ENCODE results near the gene CTNNA1.

The CTNNA1 gene

DNA sequence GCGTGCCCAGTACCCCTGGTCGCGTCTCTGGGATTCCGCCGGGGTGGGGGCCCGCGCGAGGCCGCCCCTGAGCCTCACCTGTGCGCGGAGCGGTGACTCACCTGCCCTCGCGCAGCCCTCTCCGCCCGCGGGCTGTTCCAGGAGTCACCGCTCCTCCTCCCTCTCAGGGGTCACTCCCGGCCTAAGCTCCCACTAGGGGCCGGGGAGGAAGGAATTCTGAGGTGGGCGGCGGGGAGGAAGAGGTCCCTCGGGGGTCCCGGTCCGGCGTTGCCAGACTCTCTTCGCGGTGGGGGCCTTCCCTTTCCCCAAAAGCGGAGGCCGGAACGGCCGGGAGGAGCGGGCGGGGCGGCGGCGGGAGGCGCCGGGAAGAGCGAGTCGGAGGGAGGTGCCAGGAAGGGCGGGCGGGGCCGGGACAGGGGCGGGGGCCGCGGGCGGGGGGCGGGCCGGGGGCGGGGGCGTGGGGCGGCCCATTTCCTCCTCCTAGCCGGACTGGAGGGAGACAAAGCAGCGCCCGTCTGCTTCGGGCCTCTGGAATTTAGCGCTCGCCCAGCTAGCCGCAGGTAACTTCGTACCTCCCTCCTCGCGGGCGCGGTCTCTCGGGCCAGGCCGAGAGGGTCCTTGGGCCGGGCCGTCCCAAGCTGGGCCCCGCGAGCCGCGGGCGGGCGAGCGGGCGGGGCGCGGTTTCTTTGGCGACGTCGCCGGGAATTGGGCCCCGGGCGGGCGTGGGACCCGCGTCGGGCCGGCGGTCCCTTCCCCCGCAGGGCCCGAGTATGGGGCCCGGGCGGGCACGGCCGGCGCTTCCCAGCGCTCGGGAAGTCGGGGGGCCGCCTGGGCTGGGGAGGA, at the start of gene CTNNA1 (continued):
- TF ChIP-seq SP7 (tag by site-specific recombination; IDR thresholded peaks at IDR 0.05) (peak; percentile 90), IKZF3 (tag by site-specific recombination; IDR thresholded peaks at IDR 0.05) (peak; percentile 93), KLF7 (tag by site-specific recombination; IDR thresholded peaks at IDR 0.05; ENCODE audit: borderline replicate concordance) (peak; percentile 97), ZNF76 (tag by site-specific recombination; IDR thresholded peaks at IDR 0.05; ENCODE audit: borderline replicate concordance, low read depth) (peak; percentile 67), ZBTB1 (tag by site-specific recombination; IDR thresholded peaks at IDR 0.05) (peak; percentile 80; the same call in 1 of the 2 replicates), SALL2 (tag by site-specific recombination; IDR thresholded peaks at IDR 0.05; ENCODE audit: borderline replicate concordance) (peak; percentile 88), BCL11B (tag by site-specific recombination; IDR thresholded peaks at IDR 0.05; ENCODE audit: low read depth) (peak; percentile 78), SP2 (tag by site-specific recombination; IDR thresholded peaks at IDR 0.05) (peak; percentile 55), ZBTB7A (tag by site-specific recombination; IDR thresholded peaks at IDR 0.05; ENCODE audit: low read depth) (peak; percentile 99), ZNF341 (tag by site-specific recombination; IDR thresholded peaks at IDR 0.05; ENCODE audit: low read depth) (peak; percentile 100), ZSCAN30 (tag by site-specific recombination; IDR thresholded peaks at IDR 0.05) (peak; percentile 57; the same call in 1 of the 2 replicates), ZNF777 (tag by site-specific recombination; IDR thresholded peaks at IDR 0.05; ENCODE audit: borderline replicate concordance) (peak; percentile 86; the same call in 1 of the 2 replicates), ZNF184 (tag by site-specific recombination; IDR thresholded peaks at IDR 0.05) (no peak)
- TF ChIP-seq, protein P1, sequence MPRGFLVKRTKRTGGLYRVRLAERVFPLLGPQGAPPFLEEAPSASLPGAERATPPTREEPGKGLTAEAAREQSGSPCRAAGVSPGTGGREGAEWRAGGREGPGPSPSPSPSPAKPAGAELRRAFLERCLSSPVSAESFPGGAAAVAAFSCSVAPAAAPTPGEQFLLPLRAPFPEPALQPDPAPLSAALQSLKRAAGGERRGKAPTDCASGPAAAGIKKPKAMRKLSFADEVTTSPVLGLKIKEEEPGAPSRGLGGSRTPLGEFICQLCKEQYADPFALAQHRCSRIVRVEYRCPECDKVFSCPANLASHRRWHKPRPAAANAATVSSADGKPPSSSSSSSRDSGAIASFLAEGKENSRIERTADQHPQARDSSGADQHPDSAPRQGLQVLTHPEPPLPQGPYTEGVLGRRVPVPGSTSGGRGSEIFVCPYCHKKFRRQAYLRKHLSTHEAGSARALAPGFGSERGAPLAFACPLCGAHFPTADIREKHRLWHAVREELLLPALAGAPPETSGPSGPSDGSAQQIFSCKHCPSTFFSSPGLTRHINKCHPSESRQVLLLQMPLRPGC (tag by site-specific recombination; IDR thresholded peaks at IDR 0.05): 0 out of 2 replicates have a peak, but pooled peaks have one; percentile 27
- TF ChIP-seq, protein P2, sequence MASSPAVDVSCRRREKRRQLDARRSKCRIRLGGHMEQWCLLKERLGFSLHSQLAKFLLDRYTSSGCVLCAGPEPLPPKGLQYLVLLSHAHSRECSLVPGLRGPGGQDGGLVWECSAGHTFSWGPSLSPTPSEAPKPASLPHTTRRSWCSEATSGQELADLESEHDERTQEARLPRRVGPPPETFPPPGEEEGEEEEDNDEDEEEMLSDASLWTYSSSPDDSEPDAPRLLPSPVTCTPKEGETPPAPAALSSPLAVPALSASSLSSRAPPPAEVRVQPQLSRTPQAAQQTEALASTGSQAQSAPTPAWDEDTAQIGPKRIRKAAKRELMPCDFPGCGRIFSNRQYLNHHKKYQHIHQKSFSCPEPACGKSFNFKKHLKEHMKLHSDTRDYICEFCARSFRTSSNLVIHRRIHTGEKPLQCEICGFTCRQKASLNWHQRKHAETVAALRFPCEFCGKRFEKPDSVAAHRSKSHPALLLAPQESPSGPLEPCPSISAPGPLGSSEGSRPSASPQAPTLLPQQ (tag by site-specific recombination; IDR thresholded peaks at IDR 0.05): no peak
- TF ChIP-seq, protein P3, sequence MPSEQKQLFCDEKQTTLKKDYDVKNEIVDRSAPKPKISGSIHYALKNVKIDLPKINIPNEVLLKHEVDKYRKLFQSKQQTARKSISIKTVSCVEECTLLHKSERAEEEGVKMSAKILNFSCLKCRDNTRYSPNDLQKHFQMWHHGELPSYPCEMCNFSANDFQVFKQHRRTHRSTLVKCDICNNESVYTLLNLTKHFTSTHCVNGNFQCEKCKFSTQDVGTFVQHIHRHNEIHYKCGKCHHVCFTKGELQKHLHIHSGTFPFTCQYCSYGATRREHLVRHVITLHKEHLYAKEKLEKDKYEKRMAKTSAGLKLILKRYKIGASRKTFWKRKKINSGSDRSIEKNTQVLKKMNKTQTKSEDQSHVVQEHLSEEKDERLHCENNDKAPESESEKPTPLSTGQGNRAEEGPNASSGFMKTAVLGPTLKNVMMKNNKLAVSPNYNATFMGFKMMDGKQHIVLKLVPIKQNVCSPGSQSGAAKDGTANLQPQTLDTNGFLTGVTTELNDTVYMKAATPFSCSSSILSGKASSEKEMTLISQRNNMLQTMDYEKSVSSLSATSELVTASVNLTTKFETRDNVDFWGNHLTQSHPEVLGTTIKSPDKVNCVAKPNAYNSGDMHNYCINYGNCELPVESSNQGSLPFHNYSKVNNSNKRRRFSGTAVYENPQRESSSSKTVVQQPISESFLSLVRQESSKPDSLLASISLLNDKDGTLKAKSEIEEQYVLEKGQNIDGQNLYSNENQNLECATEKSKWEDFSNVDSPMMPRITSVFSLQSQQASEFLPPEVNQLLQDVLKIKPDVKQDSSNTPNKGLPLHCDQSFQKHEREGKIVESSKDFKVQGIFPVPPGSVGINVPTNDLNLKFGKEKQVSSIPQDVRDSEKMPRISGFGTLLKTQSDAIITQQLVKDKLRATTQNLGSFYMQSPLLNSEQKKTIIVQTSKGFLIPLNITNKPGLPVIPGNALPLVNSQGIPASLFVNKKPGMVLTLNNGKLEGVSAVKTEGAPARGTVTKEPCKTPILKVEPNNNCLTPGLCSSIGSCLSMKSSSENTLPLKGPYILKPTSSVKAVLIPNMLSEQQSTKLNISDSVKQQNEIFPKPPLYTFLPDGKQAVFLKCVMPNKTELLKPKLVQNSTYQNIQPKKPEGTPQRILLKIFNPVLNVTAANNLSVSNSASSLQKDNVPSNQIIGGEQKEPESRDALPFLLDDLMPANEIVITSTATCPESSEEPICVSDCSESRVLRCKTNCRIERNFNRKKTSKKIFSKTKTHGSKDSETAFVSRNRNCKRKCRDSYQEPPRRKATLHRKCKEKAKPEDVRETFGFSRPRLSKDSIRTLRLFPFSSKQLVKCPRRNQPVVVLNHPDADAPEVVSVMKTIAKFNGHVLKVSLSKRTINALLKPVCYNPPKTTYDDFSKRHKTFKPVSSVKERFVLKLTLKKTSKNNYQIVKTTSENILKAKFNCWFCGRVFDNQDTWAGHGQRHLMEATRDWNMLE (tag by site-specific recombination; conservative IDR thresholded peaks at IDR 0.05; ENCODE audit: low read depth): peak; percentile 50
- TF ChIP-seq, protein P4, sequence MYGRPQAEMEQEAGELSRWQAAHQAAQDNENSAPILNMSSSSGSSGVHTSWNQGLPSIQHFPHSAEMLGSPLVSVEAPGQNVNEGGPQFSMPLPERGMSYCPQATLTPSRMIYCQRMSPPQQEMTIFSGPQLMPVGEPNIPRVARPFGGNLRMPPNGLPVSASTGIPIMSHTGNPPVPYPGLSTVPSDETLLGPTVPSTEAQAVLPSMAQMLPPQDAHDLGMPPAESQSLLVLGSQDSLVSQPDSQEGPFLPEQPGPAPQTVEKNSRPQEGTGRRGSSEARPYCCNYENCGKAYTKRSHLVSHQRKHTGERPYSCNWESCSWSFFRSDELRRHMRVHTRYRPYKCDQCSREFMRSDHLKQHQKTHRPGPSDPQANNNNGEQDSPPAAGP (tag by site-specific recombination; IDR thresholded peaks at IDR 0.05): peak; percentile 91
- TF ChIP-seq, protein P5, sequence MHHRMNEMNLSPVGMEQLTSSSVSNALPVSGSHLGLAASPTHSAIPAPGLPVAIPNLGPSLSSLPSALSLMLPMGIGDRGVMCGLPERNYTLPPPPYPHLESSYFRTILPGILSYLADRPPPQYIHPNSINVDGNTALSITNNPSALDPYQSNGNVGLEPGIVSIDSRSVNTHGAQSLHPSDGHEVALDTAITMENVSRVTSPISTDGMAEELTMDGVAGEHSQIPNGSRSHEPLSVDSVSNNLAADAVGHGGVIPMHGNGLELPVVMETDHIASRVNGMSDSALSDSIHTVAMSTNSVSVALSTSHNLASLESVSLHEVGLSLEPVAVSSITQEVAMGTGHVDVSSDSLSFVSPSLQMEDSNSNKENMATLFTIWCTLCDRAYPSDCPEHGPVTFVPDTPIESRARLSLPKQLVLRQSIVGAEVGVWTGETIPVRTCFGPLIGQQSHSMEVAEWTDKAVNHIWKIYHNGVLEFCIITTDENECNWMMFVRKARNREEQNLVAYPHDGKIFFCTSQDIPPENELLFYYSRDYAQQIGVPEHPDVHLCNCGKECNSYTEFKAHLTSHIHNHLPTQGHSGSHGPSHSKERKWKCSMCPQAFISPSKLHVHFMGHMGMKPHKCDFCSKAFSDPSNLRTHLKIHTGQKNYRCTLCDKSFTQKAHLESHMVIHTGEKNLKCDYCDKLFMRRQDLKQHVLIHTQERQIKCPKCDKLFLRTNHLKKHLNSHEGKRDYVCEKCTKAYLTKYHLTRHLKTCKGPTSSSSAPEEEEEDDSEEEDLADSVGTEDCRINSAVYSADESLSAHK (tag by site-specific recombination; IDR thresholded peaks at IDR 0.05): 0 out of 2 replicates have a peak, but pooled peaks have one; percentile 26
- TF ChIP-seq, protein P6, sequence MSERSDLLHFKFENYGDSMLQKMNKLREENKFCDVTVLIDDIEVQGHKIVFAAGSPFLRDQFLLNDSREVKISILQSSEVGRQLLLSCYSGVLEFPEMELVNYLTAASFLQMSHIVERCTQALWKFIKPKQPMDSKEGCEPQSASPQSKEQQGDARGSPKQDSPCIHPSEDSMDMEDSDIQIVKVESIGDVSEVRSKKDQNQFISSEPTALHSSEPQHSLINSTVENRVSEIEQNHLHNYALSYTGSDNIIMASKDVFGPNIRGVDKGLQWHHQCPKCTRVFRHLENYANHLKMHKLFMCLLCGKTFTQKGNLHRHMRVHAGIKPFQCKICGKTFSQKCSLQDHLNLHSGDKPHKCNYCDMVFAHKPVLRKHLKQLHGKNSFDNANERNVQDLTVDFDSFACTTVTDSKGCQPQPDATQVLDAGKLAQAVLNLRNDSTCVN (tag by site-specific recombination; optimal IDR thresholded peaks at IDR 0.05): peak; percentile 67
- TF ChIP-seq, protein P7, sequence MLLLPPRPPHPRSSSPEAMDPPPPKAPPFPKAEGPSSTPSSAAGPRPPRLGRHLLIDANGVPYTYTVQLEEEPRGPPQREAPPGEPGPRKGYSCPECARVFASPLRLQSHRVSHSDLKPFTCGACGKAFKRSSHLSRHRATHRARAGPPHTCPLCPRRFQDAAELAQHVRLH (tag by site-specific recombination; IDR thresholded peaks at IDR 0.05): 0 out of 2 replicates have a peak, but pooled peaks have one; percentile 26
- TF ChIP-seq, protein P8, sequence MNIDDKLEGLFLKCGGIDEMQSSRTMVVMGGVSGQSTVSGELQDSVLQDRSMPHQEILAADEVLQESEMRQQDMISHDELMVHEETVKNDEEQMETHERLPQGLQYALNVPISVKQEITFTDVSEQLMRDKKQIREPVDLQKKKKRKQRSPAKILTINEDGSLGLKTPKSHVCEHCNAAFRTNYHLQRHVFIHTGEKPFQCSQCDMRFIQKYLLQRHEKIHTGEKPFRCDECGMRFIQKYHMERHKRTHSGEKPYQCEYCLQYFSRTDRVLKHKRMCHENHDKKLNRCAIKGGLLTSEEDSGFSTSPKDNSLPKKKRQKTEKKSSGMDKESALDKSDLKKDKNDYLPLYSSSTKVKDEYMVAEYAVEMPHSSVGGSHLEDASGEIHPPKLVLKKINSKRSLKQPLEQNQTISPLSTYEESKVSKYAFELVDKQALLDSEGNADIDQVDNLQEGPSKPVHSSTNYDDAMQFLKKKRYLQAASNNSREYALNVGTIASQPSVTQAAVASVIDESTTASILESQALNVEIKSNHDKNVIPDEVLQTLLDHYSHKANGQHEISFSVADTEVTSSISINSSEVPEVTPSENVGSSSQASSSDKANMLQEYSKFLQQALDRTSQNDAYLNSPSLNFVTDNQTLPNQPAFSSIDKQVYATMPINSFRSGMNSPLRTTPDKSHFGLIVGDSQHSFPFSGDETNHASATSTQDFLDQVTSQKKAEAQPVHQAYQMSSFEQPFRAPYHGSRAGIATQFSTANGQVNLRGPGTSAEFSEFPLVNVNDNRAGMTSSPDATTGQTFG (tag by site-specific recombination; IDR thresholded peaks at IDR 0.05; ENCODE audit: borderline replicate concordance): peak; percentile 75; the same call in 1 of the 2 replicates

All from HEK293 (cell line).